Measurements from ENCODE around the gene MSI2.
"Not testable (repeated sequence)": the region's sequence is repeated elsewhere in the genome, so short reads cannot be mapped to it uniquely, and the experiment has no call there.

MSI2 gene

DNA sequence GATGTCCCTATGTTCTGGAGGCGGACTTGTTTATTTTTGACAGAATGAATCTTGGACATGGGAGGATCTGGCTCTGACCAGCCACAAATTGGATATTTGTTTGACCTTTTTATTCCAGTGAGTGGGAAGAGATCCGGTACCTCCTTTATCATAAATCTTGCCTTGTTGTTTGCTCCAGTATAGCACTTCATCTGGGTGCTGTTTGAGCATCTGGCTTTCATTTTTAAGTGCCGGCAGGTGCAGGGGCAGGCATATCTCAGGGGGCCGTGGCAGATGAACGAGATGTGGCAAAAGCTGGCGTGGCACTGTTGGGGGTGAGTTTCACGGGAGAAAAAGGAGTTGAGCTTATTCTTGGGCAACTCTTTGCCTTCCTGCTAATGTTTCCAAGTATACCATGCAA is 37.8 kb downstream of the MSI2 start:
- peak; percentile 65 for DNase-seq

DNA sequence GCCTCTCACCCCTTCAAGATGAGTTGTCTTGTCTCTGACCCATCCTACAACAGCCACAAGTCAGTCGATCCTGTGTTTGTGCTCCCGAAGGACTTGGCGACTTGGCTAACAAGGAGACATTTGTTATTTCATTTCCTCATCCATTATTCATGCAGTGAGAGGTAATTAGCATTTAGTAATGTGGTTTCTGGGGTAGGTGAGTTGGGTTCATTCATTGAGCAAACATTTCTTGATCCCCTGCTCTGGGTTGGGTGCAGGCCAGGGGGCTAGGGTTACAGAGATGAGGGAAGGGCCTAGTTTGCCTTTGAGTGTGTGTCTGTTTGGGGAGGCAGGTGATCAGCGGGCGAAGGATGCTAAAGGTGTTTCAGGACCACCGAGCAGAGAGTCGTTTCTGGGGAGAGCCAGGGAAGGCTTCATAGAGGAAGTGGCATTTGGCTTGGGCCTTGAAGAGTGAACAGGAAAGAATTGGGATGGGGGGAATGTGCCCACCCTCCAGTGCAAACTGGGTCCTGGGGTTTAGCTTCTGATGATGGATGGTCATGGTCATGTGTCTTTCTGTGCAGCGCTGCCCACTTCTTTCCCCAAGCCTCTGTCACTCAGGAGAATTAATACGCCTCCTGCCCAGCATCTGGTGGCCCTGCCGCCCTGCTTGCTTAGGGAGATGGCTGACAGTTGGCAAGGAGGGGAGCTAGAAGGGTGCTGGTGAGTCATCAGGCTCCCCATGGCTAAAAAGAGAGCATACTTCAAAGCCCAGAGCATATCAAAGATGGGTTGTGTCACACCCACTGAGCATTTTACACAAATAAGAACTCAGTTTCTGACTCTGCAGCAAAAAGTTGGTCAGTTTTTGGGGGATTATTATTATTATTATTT is 38.5 kb downstream of the MSI2 start:
- DNase-seq: peak; percentile 88

DNA sequence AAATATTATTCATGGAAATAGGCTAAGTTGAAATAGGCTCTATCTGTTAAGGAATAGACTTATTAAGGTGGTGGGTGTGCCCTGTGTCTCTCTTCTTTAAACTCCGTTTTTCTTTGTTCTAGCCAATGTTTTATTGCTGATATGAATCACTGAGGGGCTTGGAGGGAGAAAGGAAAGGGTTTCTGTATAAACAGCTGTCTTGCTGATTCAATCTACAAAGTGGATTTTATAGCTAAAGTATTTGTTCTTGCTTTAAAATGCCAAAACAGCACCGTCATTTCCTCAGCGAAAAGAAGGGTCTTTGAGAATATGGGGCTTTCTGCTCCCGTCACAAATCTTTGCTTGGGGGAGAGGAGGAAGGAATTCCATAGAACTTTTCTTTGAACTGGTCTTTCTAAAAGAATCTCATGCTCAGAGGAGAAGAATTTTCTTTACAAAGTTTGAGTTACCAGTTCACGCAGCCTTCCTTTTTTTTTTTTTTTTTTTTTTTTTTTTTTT is 39.3 kb downstream of the MSI2 start:
- peak; percentile 29 for DNase-seq

DNA sequence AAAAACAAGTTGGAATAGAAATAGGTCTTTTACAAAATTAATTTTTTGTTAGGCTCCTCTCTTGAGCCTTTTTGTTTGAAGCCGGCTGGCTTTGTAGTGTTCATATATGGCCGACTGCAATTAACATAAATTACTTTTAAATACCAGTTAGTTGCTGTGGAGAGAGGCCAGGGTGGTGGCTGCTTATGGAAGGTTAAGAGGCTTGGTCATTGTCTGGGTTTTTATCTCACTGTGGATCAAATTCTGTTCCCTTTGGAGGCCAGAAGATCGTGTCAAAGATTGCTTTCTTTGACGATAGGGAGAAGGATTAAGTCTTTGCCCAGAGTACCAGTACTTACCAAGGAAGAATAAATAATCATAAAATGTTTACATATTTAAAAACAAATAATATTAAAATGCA is 39.9 kb downstream of the MSI2 start:
- peak; percentile 36 for DNase-seq

DNA sequence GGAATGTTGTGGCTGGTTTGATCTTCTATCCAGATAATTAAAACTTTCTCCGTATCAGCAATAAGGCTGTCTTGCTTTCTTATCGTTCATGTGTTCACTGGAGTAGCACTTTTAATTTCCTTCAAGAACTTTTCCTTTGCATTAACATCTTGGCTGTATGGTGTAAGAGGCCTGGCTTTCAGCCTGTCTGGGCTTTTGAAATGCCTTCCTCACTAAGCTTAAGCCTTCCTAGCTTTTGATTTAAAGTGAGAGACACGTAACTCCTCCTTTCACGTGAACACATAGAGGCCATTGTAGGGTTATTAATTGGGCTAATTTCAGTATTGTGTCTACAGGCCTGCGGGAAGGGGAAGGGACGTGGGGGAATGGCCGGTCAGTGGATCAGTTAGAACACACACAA is 42.9 kb downstream of the MSI2 start:
- DNase-seq: no peak

DNA sequence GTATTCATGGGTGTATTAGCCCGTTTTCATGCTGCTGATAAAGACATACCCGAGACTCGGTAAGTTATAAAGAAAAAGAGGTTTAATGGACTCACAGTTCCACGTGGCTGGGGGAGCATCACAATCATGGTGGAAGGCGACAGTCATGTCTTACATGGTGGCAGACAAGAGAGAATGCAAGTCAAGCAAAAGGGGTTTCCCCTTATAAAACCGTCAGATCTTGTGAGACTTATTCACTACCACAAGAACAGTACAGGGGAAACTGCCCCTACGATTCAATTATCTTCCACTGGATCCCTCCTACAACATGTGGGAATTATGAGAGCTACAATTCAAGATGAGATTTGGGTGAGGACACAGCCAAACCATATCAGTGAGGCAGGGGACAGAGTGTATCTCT is 44.3 kb downstream of the MSI2 start:
- not testable (repeated sequence) for DNase-seq

DNA sequence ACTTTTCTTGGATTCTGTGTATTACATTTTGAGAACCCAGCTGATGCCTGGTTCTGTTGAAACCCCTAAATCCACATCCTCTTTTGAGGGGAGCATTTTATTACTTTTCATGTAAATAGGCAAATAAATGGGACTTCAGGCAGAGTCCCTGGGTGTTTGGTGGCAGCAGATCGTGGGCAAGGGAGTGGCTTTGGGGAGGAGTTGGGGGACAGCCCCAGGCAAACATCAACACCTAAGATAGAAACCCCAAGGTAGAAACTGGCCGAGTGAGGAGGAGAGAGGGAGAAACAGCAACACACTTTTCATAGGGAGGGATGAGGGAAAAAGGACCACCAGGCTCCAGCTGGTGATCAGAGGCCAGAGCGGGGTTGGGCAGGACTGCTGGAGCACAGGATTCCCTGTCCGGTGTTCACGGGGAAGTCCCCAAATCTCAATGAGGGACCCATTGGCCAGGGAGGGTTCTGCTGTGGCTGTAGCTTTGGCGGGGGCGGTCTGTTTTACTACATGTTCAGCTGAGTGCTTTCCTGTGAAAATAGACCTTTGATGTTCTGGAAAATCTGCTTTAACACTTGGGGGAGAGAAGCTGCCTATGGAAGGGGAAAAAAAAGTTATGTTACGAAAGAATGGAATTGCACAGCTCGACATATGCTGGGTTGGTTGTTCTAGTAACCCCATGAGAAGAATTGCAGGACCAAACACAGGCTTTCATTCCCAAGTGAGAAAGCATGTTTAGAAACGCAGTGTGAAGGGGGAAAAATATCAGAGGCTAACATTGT is 46.6 kb downstream of the MSI2 start:
- DNase-seq: no peak

DNA sequence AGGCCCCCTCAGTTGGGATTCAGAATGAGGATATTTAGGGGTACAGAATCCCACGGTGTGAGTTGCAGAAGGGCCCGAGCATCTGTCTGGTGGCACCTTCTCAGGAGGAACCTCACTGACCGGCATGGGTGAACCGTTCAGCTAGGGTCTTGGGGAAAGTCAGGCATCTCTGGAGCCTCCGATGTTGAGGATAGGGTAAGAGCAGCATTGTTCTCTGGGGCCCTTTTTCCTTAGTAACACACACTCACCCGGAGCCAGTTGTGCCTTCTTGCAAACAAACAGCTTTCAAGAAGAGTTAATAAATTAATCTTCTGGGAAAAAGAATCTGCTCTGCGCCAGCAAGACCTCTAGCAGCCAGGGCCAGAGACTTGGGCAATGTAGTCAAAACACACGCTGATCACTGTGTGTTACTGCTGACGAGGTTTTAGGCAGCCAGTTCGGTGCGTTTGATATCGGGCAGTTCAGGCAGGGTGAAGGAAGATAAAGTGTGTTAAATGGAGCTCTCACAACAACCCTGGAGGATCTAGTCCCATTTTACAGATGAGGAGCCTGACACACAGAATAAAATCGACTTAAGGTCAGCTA is 48.9 kb downstream of the MSI2 start:
- DNase-seq: no peak

DNA sequence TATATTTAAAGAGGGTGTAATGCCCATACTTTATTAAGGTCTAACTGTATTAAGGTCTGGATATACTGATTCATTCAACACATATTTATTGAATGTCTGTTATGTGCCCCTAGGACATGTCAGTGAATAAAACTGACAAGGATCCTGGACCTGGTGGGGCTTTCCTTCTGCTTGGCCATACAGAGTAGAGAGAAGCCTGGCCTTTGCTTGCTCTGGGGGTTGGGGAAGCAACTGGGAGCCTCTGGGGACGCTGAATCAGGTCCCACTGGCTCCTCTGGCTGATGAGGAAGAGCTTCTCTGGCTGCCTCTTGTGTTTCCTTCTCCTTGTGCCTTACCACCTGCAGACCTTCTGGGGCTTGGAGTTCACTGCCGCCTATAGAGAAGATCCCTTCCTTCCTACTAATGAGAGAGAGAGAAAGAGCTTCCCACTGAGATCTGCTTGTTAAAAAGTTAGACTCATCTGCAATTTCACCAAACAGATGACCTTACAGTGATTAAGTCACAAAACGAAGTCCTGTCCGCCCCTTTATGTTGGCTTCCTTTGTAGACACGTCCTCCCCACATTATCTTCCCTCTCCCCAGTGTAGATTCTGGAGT is 49.7 kb downstream of the MSI2 start:
- DNase-seq: no peak

DNA sequence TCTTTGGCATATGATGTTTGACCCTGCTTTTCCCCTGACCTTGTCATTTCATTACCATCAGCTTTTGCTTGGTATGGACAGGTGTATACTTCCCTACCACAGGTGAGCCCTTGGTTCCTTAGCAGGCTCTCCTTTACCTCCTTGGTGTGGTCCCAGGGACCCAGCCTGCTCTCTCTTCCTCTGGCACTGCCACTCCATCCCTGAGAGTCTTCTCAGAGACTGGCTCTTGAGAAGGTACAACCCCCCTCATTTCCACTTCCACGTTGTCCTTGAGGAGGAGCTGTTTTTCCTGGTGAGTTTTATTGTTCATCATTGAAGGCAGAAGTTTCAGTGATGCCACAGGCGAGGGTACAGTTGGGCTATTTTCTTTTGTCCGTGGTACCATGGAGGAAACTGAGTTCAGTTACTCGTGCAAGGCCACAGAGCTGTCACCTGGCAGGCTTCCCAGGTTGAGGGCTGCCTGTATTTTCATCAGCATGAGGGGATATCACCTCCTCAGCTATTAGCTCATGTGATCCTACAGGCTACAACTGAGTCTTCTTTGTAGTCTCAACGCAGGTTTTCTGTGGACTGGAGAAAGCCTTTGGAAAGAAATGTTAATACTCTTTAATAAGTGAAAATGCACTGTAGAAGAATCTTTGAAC is 52.3 kb downstream of the MSI2 start:
- no peak for DNase-seq

DNA sequence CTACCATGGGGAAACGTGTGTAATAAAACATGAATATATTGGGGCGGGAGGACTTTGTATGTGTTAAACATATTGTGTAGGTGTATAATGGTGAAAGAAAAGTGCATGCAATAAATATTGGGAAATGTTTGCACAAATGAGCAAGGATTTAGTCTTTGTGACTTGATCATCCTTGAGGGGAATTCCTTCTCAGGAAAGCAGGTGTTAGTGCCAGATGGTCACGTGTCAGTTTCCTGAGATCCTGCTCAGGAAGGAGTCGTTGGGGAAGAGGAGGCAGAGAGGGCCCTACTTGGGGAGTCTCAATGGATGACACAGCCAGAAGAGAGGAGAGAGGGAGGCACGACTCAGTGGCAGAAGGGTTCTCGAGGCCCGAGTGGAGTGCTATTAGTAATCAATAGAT is 53.2 kb downstream of the MSI2 start:
- DNase-seq: no peak

DNA sequence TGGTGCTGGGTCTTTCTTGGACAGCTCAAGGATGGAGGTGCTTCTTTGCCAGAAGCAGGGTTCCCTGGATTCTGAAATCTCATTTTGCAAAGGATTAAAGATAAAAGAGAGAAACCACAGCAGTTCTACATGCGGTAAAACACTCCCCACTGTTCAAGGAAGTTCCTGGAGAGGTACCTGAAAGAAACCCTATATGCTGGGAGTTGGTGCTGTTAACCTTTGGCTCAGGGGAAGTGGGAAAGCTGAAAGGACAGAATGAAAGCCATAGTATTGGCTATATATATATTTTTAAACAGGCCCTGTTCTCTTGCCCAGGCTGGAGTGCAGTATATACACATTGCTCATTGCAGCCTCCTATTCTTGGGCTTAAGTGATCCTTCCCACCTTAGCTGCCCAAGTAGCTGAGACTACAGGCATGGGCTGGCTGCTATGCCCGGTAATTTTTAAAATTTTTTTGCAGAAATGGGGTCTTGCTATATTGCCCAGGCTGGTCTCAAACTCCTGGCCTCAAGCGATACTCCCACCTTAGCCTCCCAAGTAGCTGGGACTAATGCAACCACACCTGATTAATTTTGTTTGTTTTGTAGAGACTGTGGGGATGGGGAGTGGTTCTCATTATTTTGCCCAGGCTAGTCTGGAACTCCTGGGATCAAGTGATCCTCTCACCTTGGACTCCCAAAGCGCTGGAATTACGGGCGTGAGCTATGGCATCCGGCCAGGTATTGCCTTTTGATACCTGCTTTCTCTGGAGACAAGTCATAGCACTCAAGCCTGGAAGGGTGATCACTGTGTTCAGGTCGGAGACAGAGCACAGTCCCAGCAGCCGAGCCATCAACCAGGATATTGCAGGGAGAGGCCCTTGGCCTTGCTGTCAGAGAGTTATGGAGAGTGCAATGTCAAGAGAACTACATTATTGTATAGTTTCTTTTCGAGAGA is 55.2 kb downstream of the MSI2 start:
- peak; percentile 15 for DNase-seq

DNA sequence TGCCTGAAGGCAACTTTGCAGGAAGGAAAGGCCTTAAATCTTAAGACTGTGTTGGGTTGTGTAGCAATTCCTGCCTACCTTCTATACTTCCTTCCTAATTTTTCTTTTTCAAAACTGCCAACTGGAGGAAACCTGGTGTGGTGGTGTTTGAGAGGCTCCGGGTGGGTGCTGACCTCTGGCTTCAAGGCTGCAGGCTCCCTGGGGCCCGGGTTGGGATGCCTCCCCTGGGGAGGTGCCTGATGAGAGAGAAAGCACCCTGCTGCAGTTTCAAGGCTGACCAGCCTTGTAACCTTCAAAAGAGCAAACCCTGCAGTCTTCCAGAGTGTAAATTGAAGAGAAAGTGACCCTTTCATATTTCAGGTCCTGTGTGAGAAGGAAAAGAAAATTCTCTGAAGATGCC is 55.9 kb downstream of the MSI2 start:
- DNase-seq: no peak

DNA sequence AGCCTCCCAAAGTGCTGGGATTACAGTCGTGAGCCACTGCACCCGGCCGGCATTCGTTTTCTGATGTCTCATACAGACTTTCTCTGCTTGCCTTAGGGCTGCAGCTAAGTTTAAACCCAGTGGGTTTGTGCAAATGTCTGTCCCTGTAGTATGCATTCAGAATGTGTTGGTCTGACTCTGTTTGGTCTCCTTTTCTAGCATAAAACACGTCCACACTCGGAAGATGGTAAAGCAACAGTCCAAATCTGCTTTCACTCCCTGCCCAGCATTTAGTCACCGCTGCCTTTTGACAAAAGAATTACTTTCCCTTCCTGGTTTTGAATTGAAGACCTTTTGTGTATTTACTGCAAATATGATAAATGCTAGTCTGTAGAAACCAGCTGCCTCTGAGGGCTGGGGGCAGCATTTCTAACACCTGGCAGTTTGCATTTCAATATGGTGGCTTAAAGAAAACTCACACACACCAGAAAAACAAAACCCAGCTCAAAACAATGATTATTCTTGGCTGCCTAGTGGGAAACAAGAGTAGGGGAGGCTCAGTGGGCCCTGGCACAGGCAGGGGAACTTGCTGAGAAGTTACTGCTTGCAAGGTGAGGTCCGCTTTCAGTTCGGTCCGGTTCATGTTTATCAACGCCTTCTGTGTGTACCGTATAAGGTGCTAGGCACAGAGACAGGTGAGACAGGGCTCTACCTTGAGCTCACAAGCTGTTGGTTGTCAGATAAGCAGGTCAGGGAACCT is 56.9 kb downstream of the MSI2 start:
- DNase-seq: no peak

DNA sequence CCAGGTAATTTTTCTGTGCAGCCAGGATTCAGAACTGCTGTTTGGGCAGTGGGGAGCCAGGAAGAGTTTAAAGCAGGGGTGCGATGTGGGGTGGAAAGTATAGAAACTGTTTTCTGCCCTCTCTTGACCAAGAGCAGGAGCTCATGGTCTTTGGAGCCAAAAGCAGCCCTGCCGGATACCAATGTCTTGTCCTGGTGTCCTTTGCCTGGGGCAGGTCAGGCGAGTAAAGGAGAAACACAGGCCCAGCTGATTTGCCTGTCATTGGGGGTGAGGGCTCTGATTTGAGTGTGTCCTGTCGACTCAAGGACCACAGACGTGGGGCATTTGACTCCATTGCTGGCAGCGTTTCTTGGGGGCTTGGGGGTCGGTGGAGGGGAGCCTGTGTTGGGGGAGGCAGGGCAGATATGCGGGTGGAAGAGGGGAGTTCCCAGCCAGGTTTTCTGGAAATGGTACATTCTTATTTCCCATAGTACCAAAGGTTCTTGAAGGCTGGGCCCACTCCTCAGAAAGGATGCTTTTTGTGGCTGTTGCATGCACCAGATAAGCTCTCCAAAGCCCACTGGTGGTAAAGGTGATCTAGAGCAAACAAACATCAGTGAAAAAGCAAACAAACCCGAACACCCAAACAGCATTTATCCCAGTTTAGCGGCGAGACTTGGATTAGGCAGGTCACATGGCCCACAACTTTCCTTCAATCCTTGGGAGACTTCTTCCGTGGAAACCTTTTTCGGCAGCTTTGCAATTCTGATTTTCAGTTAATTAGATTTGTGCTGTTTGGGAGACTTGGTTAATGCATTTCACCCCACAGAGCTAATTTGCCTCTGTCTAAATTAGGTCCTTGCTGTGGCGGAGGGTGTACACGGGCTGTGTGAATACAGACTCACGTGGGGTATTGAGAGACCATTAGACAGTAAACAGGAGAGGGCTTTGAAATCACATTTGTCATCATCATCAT is 59.0 kb downstream of the MSI2 start:
- DNase-seq: no peak

DNA sequence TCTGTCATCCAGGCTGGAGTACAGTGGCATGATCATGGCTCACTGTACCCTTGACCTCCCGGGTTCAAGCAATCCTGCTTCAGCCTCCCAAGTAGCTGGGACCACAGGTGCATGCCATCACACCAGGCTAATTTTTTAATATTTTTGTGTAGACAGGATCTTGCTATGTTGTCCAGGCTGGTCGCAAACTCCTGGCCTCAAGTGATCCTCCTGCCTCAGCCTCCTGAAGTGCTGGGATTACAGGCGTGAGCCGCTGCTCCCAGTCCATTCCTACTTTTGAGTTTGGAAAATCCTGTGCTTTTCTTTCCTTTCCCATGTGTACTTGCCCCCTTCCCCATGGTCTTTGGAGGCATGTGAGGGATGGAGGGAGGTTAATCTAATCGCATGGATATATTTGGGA is 60.0 kb downstream of the MSI2 start:
- DNase-seq: no peak

DNA sequence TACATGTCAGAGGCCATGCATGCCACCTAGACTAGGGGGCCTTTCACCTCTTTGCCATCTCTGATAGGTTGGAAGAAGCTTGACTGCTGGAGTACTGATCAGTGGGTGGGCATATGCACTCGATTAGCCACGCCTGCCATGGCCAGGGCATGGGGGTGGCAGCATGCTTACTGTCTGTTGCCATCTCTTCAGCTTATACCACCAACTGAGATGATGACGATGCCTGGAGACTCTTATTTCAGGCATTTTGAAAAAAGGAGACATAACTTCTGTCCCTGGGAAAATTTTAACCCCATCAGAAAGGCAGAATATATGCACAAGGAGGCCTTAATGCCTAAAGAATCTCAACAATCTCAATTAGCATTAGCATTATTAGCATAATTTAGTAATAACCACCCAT is 60.8 kb downstream of the MSI2 start:
- no peak for DNase-seq

DNA sequence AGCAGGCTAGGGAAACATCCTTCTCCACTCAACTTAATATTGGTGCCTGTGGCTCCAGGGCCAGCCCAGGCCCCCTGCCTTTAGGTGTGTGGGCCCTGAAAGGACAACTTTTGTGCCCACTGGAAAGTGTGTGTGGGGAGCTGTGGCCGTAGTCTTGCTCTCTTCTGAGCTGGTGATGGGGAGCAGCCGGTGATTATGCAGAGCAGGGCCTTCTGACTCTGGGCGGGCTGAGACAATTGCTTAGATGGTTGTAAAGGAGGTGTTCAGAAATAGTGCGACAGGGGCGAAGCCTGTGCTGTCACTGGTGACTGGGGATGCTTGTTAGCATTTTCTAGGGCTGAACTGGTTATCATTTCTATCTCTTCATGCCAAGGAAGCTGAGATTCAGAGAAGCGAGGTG is 62.6 kb downstream of the MSI2 start:
- DNase-seq: no peak

DNA sequence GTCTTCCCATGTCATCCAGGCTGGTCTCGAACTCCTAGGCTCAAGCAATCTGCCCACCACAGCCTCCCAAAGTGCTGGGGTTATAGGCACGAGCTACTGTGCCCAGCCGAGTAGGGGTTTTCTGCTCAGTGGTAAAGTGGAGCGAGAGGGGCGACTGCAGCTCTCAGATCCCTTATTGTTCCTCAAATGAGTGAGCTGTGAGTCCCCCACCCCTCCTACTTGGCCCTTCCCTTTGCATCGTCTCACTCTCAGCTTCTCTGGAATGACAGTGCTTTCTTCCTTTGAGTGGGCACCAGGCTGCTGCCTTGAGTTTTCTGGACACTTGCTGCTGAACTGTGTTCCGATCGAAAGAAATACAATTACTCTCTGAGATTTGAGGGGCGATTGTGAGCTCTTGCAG is 63.5 kb downstream of the MSI2 start:
- DNase-seq: no peak

DNA sequence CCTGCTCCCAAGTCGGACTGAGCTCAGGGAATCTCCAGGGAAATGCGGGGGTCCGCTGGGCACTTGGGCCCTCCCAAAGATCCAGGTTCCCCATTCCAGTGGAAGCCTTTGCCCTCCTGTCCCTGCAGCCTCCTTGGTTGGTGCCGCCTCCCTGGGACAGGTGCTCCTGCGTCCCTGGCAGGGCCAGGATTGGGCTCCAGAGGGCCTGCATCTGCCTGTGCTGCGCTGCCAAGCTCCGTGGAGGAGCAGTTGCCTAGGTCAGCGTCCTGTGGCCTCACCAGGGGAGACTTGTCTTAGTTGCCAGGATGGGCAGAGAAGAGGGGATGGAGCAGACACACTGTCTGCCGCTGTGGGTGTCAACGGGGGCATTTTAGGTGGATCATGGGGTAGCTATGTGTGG is 67.1 kb downstream of the MSI2 start:
- no peak for DNase-seq
